H1 (cell line): ENCODE data around the gene MAP3K10. TPM values are rescaled to one million over a fixed set of nuclear protein-coding genes. Genes with fewer than 3 reads are reported as not detected.
A peak's percentile ranks its signal among the peaks of the same experiment; 100 is the strongest.

Experiments used
- CTCF ChIA-PET: fragments of 300-600 bp; sonication (Branson Sonifier 250); formaldehyde crosslinking; loops from one replicate; lab custom pipeline; 2021; ENCODE audit not compliant: partially characterized antibody; lab: Charles Lee
- POLR2A ChIA-PET: fragments of 300-600 bp; sonication (Branson Sonifier 250); formaldehyde crosslinking; loops from one replicate; lab custom pipeline; 2021; ENCODE audit warnings: inconsistent platforms; ENCODE audit not compliant: partially characterized antibody; lab: Charles Lee
- DNase-seq, 2 experiments: peaks; one replicate each; pipeline versions ENCODE4 v3.0.0 to v3.0.0-alpha.2; 2010 to 2022; ENCODE audit warnings: low spot score in 2 of 2, low read depth in 1 of 2, mixed read lengths in 1 of 2
- FAIRE-seq: peaks from 2 replicates; lab custom pipeline; 2011; peaks lifted over from hg19 to GRCh38; lab: Jason Lieb, UNC
- H2AFZ ChIP-seq: 2 replicates; pipeline ENCODE4 v1.8.1; 2012; ENCODE audit warnings: low read length, inconsistent platforms
- H2AK5ac ChIP-seq: 2 replicates; pipeline ENCODE4 v1.6.1; 2013; ENCODE audit warnings: low read depth, low read length
- H2BK120ac ChIP-seq: replicated peaks from 2 replicates; pipeline ENCODE3; 2013; ENCODE audit warnings: low read depth, low read length, inconsistent platforms
- H2BK12ac ChIP-seq: 2 replicates; pipeline ENCODE4 v1.6.1; 2013; ENCODE audit warnings: low read depth, low read length
- H2BK15ac ChIP-seq: 2 replicates; pipeline ENCODE4 v1.6.1; 2013; ENCODE audit warnings: low read length
- H2BK20ac ChIP-seq: 2 replicates; pipeline ENCODE4 v1.6.1; 2013; ENCODE audit warnings: low read length
- H2BK5ac ChIP-seq: 2 replicates; pipeline ENCODE4 v1.6.1; 2013; ENCODE audit warnings: low read depth, low read length
- H3K14ac ChIP-seq: 2 replicates; pipeline ENCODE4 v1.6.1; 2013; ENCODE audit warnings: inconsistent platforms; ENCODE audit not compliant: insufficient read length
- H3K18ac ChIP-seq: 2 replicates; pipeline ENCODE4 v1.6.1; 2013; ENCODE audit warnings: low read length; ENCODE audit errors: extremely low read depth
- H3K23ac ChIP-seq: 2 replicates; pipeline ENCODE4 v1.6.1; 2013; ENCODE audit warnings: inconsistent platforms; ENCODE audit not compliant: insufficient read length
- H3K23me2 ChIP-seq: 2 replicates; pipeline ENCODE4 v1.6.1; 2013; ENCODE audit warnings: low read depth, low read length
- H3K27ac ChIP-seq: 2 replicates; pipeline ENCODE4 v1.6.1; 2011; ENCODE audit warnings: low read depth, low read length, inconsistent platforms
- H3K27me3 ChIP-seq, 4 experiments: replicated peaks in 1 of 4; 1 replicate in 1 of 4; 2 replicates in 3 of 4; pipeline versions ENCODE4 v1.6.1 to v1.8.1; 2011 to 2013; ENCODE audit warnings: low read length in 3 of 4, mild to moderate bottlenecking in 3 of 4, inconsistent platforms in 2 of 4, mixed read lengths in 2 of 4, moderate library complexity in 1 of 4; ENCODE audit not compliant: control insufficient read depth in 3 of 4, insufficient read depth in 3 of 4; ENCODE audit errors: extremely low read depth in 1 of 4
- H3K36me3 ChIP-seq, 4 experiments: 2 replicates each; pipeline versions ENCODE4 v1.6.1 to v1.8.1; 2011 to 2013; ENCODE audit warnings: mild to moderate bottlenecking in 4 of 4, low read length in 3 of 4, moderate library complexity in 2 of 4, control low read depth in 1 of 4, inconsistent platforms in 1 of 4; ENCODE audit not compliant: insufficient read depth in 4 of 4, control insufficient read depth in 2 of 4
- H3K4ac ChIP-seq: replicated peaks from 2 replicates; pipeline ENCODE3; 2013; ENCODE audit warnings: low read length, low read depth, mixed read lengths, inconsistent platforms; ENCODE audit not compliant: insufficient read length
- H3K4me1 ChIP-seq, 4 experiments: replicated peaks in 1 of 4; 1 replicate in 1 of 4; 2 replicates in 3 of 4; pipeline versions ENCODE4 v1.6.1 to v1.8.1; 2011 to 2013; ENCODE audit warnings: low read length in 3 of 4, inconsistent platforms in 2 of 4, mixed read lengths in 1 of 4; ENCODE audit not compliant: insufficient read depth in 4 of 4, control insufficient read depth in 3 of 4
- H3K4me2 ChIP-seq, 2 experiments: 2 replicates each; pipeline versions ENCODE4 v1.6.1 to v1.8.1; 2011 to 2013; ENCODE audit warnings: low read depth in 2 of 2, low read length in 2 of 2, control low read depth in 1 of 2, inconsistent platforms in 1 of 2, mild to moderate bottlenecking in 1 of 2; ENCODE audit not compliant: insufficient read depth in 1 of 2
- H3K4me3 ChIP-seq, 4 experiments: fragments of 200-600, 300-600 bp in 1 of 4; sonication (generic), shearing (Covaris generic), sonication (Bioruptor Twin) in 1 of 4; 2 replicates each; pipeline versions ENCODE4 v1.5.1 to v1.8.1; 2011 to 2016; ENCODE audit warnings: low read length in 4 of 4, low read depth in 3 of 4, control low read depth in 2 of 4, inconsistent platforms in 2 of 4, mild to moderate bottlenecking in 2 of 4, mixed read lengths in 1 of 4, moderate library complexity in 1 of 4; ENCODE audit not compliant: insufficient read depth in 2 of 4; ENCODE audit errors: extremely low read depth in 1 of 4
- H3K56ac ChIP-seq: replicated peaks from 2 replicates; pipeline ENCODE3; 2013; ENCODE audit warnings: low read depth, mild to moderate bottlenecking, mixed read lengths, low read length, inconsistent platforms; ENCODE audit not compliant: insufficient read length
- H3K79me1 ChIP-seq: 2 replicates; pipeline ENCODE4 v1.6.1; 2013; ENCODE audit warnings: low read depth, low read length, control low read depth
- H3K79me2 ChIP-seq, 2 experiments: 2 replicates each; pipeline versions ENCODE4 v1.6.1 to v1.8.1; 2012 to 2013; ENCODE audit warnings: low read length in 2 of 2, mild to moderate bottlenecking in 2 of 2, inconsistent platforms in 1 of 2; ENCODE audit not compliant: insufficient read depth in 2 of 2, control insufficient read depth in 1 of 2
- H3K9ac ChIP-seq, 4 experiments: replicated peaks in 1 of 4; 1 replicate in 1 of 4; 2 replicates in 3 of 4; pipeline versions ENCODE4 v1.6.1 to v1.8.1; 2011 to 2013; ENCODE audit warnings: low read depth in 3 of 4, low read length in 3 of 4, control low read depth in 2 of 4, mild to moderate bottlenecking in 2 of 4, moderate library complexity in 2 of 4, inconsistent platforms in 1 of 4; ENCODE audit errors: extremely low read depth in 1 of 4
- H3K9me3 ChIP-seq, 2 experiments: 2 replicates each; pipeline versions ENCODE4 v1.6.1 to v1.8.1; 2012 to 2013; ENCODE audit warnings: mild to moderate bottlenecking in 2 of 2, moderate library complexity in 2 of 2, control low read depth in 1 of 2, inconsistent platforms in 1 of 2, low read depth in 1 of 2, low read length in 1 of 2, mixed read lengths in 1 of 2; ENCODE audit not compliant: insufficient read depth in 2 of 2
- H4K20me1 ChIP-seq, 2 experiments: replicated peaks in 1 of 2; 2 replicates each; pipeline versions ENCODE3 to v1.8.1; 2011 to 2013; ENCODE audit warnings: inconsistent platforms in 2 of 2, low read length in 2 of 2, mild to moderate bottlenecking in 1 of 2; ENCODE audit not compliant: insufficient read depth in 2 of 2, control insufficient read depth in 1 of 2
- H4K5ac ChIP-seq: 2 replicates; pipeline ENCODE4 v1.6.1; 2013; ENCODE audit warnings: low read length, low read depth, mixed read lengths, inconsistent platforms; ENCODE audit not compliant: insufficient read length
- H4K8ac ChIP-seq: 2 replicates; pipeline ENCODE4 v1.8.0; 2013; ENCODE audit warnings: mild to moderate bottlenecking, moderate library complexity, low read length, inconsistent platforms; ENCODE audit not compliant: insufficient read depth; ENCODE audit errors: extremely low read depth
- H4K91ac ChIP-seq: replicated peaks from 2 replicates; pipeline ENCODE3; 2013; ENCODE audit warnings: low read length, mixed read lengths, inconsistent platforms; ENCODE audit not compliant: insufficient read length
- KDM4A ChIP-seq: IDR thresholded peaks from one replicate; pipeline ENCODE4 v1.7.1; 2012; ENCODE audit warnings: low read depth, mild to moderate bottlenecking, moderate library complexity, low read length, inconsistent platforms; ENCODE audit not compliant: severe bottlenecking
- NRF1 ChIP-seq: IDR thresholded peaks from 2 replicates; pipeline ENCODE4 v1.6.1; 2011; ENCODE audit warnings: mild to moderate bottlenecking, low read depth, low read length, improper control_type of control experiment
- WGBS, 2 experiments: shearing (Covaris generic) in 1 of 2; methylation state at CpG; one replicate each; pipeline versions ENCODE4 v1.1.6 to v1.1.7; 2013 to 2015; ENCODE audit warnings: low lambda C conversion rate in 2 of 2, mixed read lengths in 2 of 2, inconsistent platforms in 1 of 2, low coverage in 1 of 2, missing lambda C conversion rate in 1 of 2; ENCODE audit not compliant: insufficient replicate concordance in 2 of 2, insufficient coverage in 1 of 2, insufficient read length in 1 of 2; ENCODE audit errors: extremely low coverage in 1 of 2, missing lambda C conversion rate in 1 of 2; 5-methylcytosine and 5-hydroxymethylcytosine counted together
- polyA plus RNA-seq, 7 experiments: library from polyadenylated mRNA; depleted of rRNA in 3 of 7; stranded (reverse) in 5 of 7; unstranded in 2 of 7; fragments of >200 nt in 5 of 7; fragments of 200-250 nt in 2 of 7; gene quantifications; 1 replicate in 5 of 7; 2 replicates in 1 of 7; 4 replicates in 1 of 7; pipeline versions ENCODE4 v1.2.1 to v1.2.3, GENCODE V29; 2011 to 2013; ENCODE audit warnings: missing spikeins in 2 of 7, mixed read lengths in 2 of 7
- total RNA-seq: library from RNA; stranded (reverse); fragmentation: NEBNext Ultra II Directional; extraction: Animal tissue kit (Norgen Biotek cat#: 25700); gene quantifications from 2 replicates; pipeline ENCODE4 v1.2.1, GENCODE V29; 2021

MAP3K10 gene
- total and polyA plus RNA-seq, 2 of the 8 experiments (the other 6 are each of a cell fraction or from before 2014, with no cell fraction given): 4.9 to 15.9 TPM

DNA sequence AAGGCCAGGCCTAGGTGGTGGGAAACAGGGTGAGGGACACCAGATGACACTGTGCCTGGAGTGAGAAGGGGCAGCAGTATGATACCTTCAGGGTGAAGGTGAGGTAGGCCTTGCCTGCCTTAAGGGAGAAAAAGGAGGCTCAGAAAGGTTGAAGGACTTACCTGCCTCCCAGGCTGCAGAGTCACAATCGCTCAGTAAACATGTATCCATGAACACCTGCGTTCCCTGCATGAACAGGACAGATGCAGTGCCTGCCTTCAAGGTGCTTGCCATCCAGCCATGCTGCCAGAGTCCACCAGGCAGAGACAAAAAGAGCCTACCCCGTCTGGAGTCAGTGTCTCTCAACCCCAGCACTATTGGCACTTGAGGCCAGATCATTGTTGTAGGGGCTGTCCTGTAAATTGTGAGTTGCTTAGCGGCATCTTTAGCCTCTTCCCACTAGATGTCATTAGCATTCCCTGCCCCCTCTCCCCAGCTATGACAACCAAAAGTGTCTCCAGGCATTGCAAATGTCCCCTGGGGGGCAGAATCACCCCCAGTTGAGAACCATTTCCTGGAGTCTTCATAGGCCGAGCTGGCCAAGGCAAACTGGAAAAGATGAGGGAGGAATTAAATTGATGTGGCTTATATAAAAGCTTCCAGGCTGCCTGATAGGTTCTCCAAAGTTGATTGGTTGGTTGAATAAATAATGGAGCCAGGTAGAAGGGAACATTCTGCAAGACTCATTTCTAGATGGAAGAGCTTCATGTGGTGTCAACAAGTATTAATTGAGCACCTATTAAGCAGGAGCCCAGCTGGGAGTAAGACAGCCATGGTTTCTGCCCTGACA, 1.7 kb downstream of the MAP3K10 start:
- Histone ChIP-seq H2BK12ac (peak overlapping the region; percentile 69; the same call in 1 of the 2 replicates), H3K9ac (no peak overlapping the region), H3K56ac (no peak overlapping the region), H2BK120ac (no peak overlapping the region), H3K79me2 (no peaks in the 10 kb centered on the region), H3K14ac (no peak overlapping the region), H2BK5ac (no peak overlapping the region), H3K4me1 (peaks cover 5 to 12% (median 9%) of the 10 kb centered on the region in 4 experiments), H4K20me1 (peaks cover 0 to 11% of the 10 kb centered on the region in 2 experiments), H3K79me1 (peaks cover 8% of the 10 kb centered on the region; the same call in 1 of the 2 replicates), H3K9me3 (no peaks in the 10 kb centered on the region), H4K91ac (no peak overlapping the region), H2BK15ac (peak overlapping the region; percentile 61; the same call in 1 of the 2 replicates), H4K5ac (no peak overlapping the region), H4K8ac (no peak overlapping the region), H2AK5ac (no peak overlapping the region), H3K4me2 (peak overlapping the region; percentile 56 to 77), H3K4ac (no peak overlapping the region), H3K27ac (no peak overlapping the region), H2BK20ac (0 out of 2 replicates have a peak overlapping the region, but pooled peaks have one; percentile 48), H2AFZ (no peak overlapping the region), H3K36me3 (no peaks in the 10 kb centered on the region), H3K23me2 (peaks cover 4% of the 10 kb centered on the region; the same call in 1 of the 2 replicates), H3K18ac (no peak overlapping the region; the same call in 1 of the 2 replicates), H3K4me3 (peak overlapping the region in 1 of 4 experiments; percentile 98; a peak in 1 of 8 replicates), H3K23ac (no peak overlapping the region), H3K27me3 (no peaks in the 10 kb centered on the region; a peak in 1 of 7 replicates)
- POLR2A ChIA-PET: interaction anchor here (1.1 kb wide), 1 partner anchor 9 kb away, joined by 3 read pairs; no protein-coding TSS in a partner anchor
- TF ChIP-seq NRF1 (no peak), KDM4A (no peak)
- no peak for DNase-seq
- no peak for FAIRE-seq
- CTCF ChIA-PET: interaction anchor here (0.9 to 2.1 kb wide), 5 partner anchors 9 to 77 kb away, joined by 3 to 8 read pairs (median 4); partner anchors contain the start of gene TTC9B
- WGBS, 2 experiments: 75% methylated on average over 5 of the region's 5 CpGs; no CpG with 5 or more reads in 1 of the 2 experiments
